PFSK-1 (cell line): ENCODE measurements around the gene NTM.

Experiments used
- FOXP2 ChIP-seq: optimal IDR thresholded peaks from 2 replicates; pipeline ENCODE3; 2011; ENCODE audit warnings: borderline replicate concordance, control low read depth, inconsistent platforms; ENCODE audit not compliant: insufficient read depth; ENCODE audit errors: extremely low read length, extremely low read depth
- POLR2AphosphoS5 ChIP-seq: IDR thresholded peaks from 2 replicates; pipeline ENCODE4 v1.6.1; 2012; ENCODE audit warnings: low read depth, mild to moderate bottlenecking, control low read depth, low read length, moderate library complexity
- SIN3A ChIP-seq: IDR thresholded peaks from 2 replicates; pipeline ENCODE4 v1.6.1; 2012; ENCODE audit warnings: mild to moderate bottlenecking, low read length, moderate library complexity, borderline replicate concordance; ENCODE audit not compliant: insufficient read depth
- TAF1 ChIP-seq: IDR thresholded peaks from 2 replicates; pipeline ENCODE4 v1.6.1; 2012; ENCODE audit warnings: low read length, control low read depth, borderline replicate concordance; ENCODE audit not compliant: insufficient read depth
- TF ChIP-seq, protein P1 (sequence below), 2 experiments: IDR thresholded peaks; 2 replicates each; pipeline versions ENCODE4 v1.6.1 to v1.8.0; 2011 to 2012; ENCODE audit warnings: low read depth in 2 of 2, low read length in 2 of 2, control low read depth in 1 of 2, inconsistent platforms in 1 of 2, mild to moderate bottlenecking in 1 of 2, moderate library complexity in 1 of 2; ENCODE audit not compliant: insufficient read depth in 1 of 2

DNA sequence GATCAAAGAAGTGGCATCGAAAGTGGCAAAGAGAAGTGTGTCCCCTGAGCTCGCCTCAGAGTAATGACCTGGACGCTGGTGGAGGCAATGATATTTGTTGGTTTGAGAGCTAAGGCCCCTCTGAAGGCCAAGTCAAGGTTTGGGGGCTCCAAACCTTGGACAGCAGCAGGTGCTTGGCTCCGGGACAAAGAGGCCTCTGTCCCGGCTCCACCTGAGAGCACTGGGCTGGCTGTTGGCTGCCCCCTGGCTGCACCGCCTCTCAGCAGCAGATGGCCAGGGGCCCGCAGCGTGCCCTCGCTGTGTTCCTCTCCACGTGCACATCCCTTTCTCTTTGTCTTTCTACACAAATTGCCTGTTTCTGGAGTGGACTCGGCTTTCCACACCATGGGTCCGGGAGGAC lies 301.3 kb downstream of the NTM start:
- TF ChIP-seq FOXP2, result no peak
- no peak for TF ChIP-seq SIN3A
- TF ChIP-seq POLR2AphosphoS5, result no peak
- TF ChIP-seq TAF1, result no peak
- TF ChIP-seq, protein P1, sequence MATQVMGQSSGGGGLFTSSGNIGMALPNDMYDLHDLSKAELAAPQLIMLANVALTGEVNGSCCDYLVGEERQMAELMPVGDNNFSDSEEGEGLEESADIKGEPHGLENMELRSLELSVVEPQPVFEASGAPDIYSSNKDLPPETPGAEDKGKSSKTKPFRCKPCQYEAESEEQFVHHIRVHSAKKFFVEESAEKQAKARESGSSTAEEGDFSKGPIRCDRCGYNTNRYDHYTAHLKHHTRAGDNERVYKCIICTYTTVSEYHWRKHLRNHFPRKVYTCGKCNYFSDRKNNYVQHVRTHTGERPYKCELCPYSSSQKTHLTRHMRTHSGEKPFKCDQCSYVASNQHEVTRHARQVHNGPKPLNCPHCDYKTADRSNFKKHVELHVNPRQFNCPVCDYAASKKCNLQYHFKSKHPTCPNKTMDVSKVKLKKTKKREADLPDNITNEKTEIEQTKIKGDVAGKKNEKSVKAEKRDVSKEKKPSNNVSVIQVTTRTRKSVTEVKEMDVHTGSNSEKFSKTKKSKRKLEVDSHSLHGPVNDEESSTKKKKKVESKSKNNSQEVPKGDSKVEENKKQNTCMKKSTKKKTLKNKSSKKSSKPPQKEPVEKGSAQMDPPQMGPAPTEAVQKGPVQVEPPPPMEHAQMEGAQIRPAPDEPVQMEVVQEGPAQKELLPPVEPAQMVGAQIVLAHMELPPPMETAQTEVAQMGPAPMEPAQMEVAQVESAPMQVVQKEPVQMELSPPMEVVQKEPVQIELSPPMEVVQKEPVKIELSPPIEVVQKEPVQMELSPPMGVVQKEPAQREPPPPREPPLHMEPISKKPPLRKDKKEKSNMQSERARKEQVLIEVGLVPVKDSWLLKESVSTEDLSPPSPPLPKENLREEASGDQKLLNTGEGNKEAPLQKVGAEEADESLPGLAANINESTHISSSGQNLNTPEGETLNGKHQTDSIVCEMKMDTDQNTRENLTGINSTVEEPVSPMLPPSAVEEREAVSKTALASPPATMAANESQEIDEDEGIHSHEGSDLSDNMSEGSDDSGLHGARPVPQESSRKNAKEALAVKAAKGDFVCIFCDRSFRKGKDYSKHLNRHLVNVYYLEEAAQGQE (IDR thresholded peaks at IDR 0.05; ENCODE audit: insufficient read depth in 1 of 2, low read depth in 2 of 2, low read length in 2 of 2), result no peak
